GM18519 (cell line): ENCODE results near the gene CLTB.

Source experiments
- ATAC-seq: cut with Tn5 transposase; IDR thresholded peaks from one replicate; pipeline ENCODE4 v1.9.1; 2021; ENCODE audit warnings: mild to moderate bottlenecking, moderate library complexity; ENCODE audit not compliant: unreplicated experiment, low FRiP score

CLTB gene

GRCh38 chr5:176359658-176360057 lies 56.7 kb downstream of the CLTB start:
- no peak for ATAC-seq

DNA sequence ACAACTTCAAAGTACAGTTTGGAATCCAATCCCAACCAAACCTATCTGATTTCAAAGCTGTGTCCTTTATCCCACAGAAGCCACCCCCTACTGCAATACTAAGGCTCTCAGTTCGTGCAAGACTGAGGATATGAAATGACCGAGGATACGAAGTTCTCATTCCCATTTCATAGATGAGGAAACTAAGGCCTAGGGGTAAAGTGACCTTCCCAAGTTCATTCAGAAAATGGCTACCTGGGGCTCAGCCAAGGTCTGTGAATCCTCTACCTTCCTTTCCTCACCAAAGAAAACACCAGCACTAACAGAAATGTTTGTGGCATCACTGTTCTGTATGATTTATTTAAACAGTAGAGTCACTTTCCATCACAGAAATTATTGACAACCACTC lies 60.2 kb downstream of the CLTB start:
- no peak for ATAC-seq

DNA sequence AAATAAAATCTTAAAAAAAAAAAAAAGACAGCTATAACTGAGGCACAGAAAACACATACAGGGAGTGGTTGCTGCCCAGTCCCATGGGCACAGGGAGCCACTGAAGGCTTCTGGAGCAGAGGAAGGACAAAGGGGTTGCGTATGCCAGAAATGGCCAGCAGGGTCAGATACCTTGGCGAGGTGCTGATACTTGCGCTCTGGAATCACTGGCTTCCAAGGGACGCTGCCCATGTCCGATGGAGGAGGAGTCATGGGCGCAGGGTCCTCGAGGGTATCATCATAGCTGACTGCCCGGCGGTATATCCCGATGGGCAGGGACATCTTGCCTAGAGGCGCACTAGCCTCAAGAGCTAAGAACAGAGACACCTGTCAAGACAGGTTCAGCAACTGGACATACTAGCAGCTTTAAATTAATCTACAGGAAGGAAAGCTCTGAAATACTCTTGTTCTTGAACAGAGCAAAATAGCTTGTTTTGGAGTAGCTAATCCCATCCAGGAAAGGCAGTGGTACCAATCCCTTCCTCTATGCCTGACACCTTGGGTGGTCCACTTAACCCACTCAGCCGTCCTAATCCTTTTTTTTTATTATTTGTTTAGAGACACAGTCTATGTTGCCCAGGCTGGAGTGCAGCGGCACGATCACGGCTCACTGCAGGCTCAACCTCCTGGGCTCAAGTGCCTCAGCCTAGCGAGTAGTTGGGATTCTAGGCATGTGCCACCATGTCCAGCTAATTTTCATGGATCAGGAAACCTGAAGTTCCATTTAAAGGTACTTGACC lies 60.8 kb downstream of the CLTB start:
- no peak for ATAC-seq

DNA sequence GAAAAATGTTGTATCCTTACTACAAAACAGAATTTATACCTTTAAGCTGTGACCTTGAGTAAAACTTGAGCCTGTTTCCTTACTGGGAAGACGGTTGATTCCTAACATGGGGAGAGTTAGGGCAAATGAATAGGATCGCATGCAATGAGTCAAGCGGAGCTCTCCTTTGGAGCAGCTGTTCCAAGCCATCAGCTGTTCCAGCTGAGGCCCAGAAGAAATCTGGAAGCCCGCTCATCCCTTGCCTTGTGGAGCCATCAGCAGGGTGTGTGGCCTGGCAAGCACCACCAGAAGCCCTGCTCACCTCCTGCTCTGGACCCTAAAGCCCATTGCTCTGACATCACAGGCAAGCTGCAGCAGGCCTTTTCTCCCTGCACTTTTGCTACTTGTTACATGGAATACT lies 62.8 kb downstream of the CLTB start:
- no peak for ATAC-seq

DNA sequence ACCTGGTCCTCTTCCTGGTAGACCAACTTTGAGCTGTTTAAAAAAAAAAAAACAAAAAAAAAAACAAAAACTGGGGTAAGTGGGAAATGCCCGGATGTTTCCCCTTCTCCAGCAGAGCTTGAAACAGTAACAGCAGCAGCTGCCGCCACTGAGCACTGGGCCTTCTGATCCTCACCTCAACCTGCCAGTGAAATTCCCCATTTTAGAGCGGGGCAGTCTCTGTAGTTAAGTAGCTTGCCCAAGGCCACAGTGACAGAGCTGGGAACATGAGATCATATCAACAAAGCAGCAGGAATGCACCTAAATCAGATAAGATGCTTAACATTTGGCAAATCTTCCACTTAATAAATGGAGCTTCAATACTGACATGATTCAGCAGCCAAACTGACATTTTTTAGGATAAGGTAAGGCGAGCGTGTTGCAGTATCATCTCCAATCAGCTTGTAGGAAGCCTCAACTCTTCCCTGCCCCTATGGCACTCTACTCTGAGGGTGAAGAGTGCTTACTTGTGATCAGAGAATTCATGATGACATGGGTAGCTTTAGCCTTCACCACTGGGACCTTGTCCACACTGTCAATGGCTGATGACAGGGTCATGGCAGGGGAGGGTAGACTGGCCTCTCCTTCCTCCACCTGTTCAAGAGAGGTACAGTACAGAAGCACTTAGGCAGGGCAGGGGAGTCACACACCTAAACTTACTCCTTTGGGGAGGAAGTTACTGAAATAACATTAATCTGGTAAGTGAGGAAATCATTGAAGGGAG lies 64.0 kb downstream of the CLTB start:
- no peak for ATAC-seq

DNA sequence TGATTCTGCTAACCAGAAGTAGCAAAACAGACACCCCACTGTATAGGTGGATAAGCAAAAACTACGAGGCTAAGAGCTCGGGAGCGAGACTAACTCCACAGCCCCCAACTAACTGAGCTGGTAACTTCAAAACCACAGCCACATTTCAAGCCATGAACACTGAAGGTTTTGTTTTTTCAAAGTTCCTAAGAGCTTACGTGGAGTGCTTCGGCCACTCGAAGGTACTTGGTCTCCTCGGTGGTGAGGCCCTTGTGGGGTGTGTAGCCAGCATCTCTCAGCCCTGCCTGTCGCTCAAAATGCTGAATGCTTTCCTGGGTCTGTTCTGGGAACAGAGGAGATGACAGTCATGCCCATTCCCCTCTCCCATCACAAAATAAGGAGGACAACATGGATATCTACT lies 65.9 kb downstream of the CLTB start:
- ATAC-seq, result no peak

DNA sequence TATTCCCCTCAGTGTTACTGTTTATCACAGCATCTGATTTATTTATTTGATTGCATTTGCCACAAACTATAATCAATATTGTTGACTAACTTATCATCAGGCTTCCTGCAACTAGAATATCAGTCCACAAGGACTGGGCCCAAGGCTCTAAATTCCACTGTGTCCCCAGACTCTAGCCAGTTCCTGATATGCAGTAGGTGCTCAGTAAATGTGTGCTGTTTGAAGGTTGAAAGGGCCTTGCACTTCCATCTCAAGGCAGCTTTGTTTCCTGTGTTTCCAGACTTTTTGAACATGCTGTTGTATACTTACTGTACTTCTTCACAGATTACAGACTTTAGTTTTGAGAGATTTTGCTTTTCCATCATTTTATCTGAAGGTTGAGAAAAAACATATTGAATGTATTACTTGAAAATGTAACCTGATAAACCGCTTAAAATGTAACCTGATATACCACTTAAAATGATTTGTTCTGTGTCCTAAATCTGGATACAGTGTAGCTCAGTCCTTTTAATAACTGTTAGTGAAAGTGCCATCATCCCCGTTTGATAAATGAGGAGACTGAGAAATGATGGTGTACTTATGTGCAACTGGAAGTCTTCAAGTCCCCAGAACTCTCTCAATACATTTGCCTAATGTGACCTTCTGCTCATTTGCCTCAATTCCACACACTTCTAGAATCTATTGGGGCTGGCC lies 73.4 kb downstream of the CLTB start:
- ATAC-seq, result no peak
